Esophagus muscularis mucosa (tissue), 4 donors: ENCODE data around the gene TMEM171. TPM values are rescaled to one million over a fixed set of nuclear protein-coding genes. Genes with fewer than 3 reads are reported as not detected.
A peak's percentile ranks its signal among the peaks of the same experiment; 100 is the strongest.

Experiments
- DNase-seq: peaks from one replicate; pipeline ENCODE4 v3.0.0-alpha.2; 2017; ENCODE audit errors: extremely low spot score
- H3K27ac ChIP-seq, 4 donors: fragments of 200-600 bp; sonication (generic); replicated peaks in 1 of 4; 1 replicate in 3 of 4; 2 replicates in 1 of 4; pipeline ENCODE4 v1.5.1; 2016 to 2019; ENCODE audit warnings: mild to moderate bottlenecking in 1 of 4
- H3K27me3 ChIP-seq, 4 donors: fragments of 200-600 bp; sonication (generic); one replicate each; pipeline versions ENCODE4 v1.5.1 to v1.6.0; 2016 to 2019
- H3K36me3 ChIP-seq, 4 donors: fragments of 200-600 bp; sonication (generic); one replicate each; pipeline ENCODE4 v1.5.1; 2016 to 2019
- H3K4me1 ChIP-seq, 4 donors: fragments of 200-600 bp; sonication (generic); one replicate each; pipeline ENCODE4 v1.5.1; 2016 to 2019
- H3K4me3 ChIP-seq, 4 donors: fragments of 200-600 bp; sonication (generic); 1 replicate in 2 of 4; 2 replicates in 2 of 4; pipeline ENCODE4 v1.5.1; 2016 to 2019; ENCODE audit warnings: mild to moderate bottlenecking in 4 of 4, moderate library complexity in 1 of 4
- H3K9me3 ChIP-seq, 4 donors: fragments of 200-600 bp; sonication (generic); 1 replicate in 3 of 4; 2 replicates in 1 of 4; pipeline ENCODE4 v1.5.1; 2016 to 2019
- CTCF ChIP-seq, 3 experiments: fragments of 200-600 bp in 2 of 3; fragments of 450-650 bp in 1 of 3; sonication (generic) in 2 of 3; IDR thresholded peaks; one replicate each; pipeline ENCODE4 v1.5.1; 2017 to 2019; ENCODE audit warnings: antibody characterized with exemption in 3 of 3, mild to moderate bottlenecking in 2 of 3, moderate library complexity in 1 of 3
- EP300 ChIP-seq: sonication (generic); formaldehyde crosslinking; IDR thresholded peaks from one replicate; pipeline ENCODE4 v1.6.1; 2017; ENCODE audit warnings: antibody characterized with exemption
- POLR2A ChIP-seq: fragments of 450-650 bp; IDR thresholded peaks from one replicate; pipeline ENCODE4 v1.6.1; 2017; ENCODE audit warnings: antibody characterized with exemption, moderate library complexity, mild to moderate bottlenecking, low read depth
- POLR2AphosphoS5 ChIP-seq, 2 donors: sonication (generic); formaldehyde crosslinking; IDR thresholded peaks; one replicate each; pipeline ENCODE4 v1.6.1; 2017; ENCODE audit warnings: antibody characterized with exemption in 2 of 2
- WGBS: methylation state at CpG from one replicate; pipeline ENCODE4 v1.1.5; 2018; 5-methylcytosine and 5-hydroxymethylcytosine counted together
- intact Hi-C: fragments of 100-400 bp; cut with DNase I; formaldehyde crosslinking; loops from one replicate; pipeline ENCODE4 v1.15.1; 2023
- total RNA-seq, 4 donors: library from RNA; depleted of rRNA; stranded (reverse); fragments of >200 nt; gene quantifications; one replicate each; pipeline versions ENCODE4 v1.1.0 to v1.2.1, GENCODE V29; 2016

Gene TMEM171
- not detected for total RNA-seq

- Histone ChIP-seq H3K27ac (no peak within 1 kb of the TSS), H3K4me1 (peaks cover 4 to 15% (median 14%) of the 10 kb centered on the region in 4 donors), H3K36me3 (no peaks in the 10 kb centered on the region), H3K27me3 (peaks cover 0 to 58% (median 5%) of the 10 kb centered on the region in 4 donors), H3K9me3 (peaks cover 0 to 7% (median 0%) of the 10 kb centered on the region in 4 donors), H3K4me3 (peak within 1 kb of the TSS; percentile 52 to 59 (median 54))
- DNase-seq: no peak
- intact Hi-C loops: no loop called here
- WGBS: 1% methylated on average over 31 of the region's 94 CpGs
- TF ChIP-seq EP300 (no peak), CTCF (IDR thresholded peaks at IDR 0.05) (no peak), POLR2A (no peak), POLR2AphosphoS5 (IDR thresholded peaks at IDR 0.05) (no peak)
Measured at GRCh38 chr5:73120222-73121118, at the start of gene TMEM171. Gene TMEM171 (plus strand): TSS chr5:73120575. CDS start chr5:73123374, 2,799 bp downstream.

- Histone ChIP-seq H3K4me1 (no peaks in the 10 kb centered on the region), H3K9me3 (no peaks in the 10 kb centered on the region), H3K4me3 (no peak overlapping the region), H3K36me3 (peaks cover 8 to 94% (median 55%) of the 10 kb centered on the region in 4 donors), H3K27me3 (no peaks in the 10 kb centered on the region), H3K27ac (no peak overlapping the region)
- DNase-seq: no peak
- 90% methylated on average over 4 of the region's 4 CpGs for WGBS
- intact Hi-C loops: loop anchor here (5.0 kb wide), 2 partner anchors 121 to 371 kb away; no protein-coding TSS in a partner anchor
- no peak for TF ChIP-seq CTCF (IDR thresholded peaks at IDR 0.05)
- no peak for TF ChIP-seq POLR2AphosphoS5 (IDR thresholded peaks at IDR 0.05)
- TF ChIP-seq POLR2A: no peak
Measured at GRCh38 chr5:73081093-73081492, 39.3 kb upstream of the TMEM171 start.

- DNase-seq: no peak
- intact Hi-C loops: no loop called here
- 88% methylated on average over 4 of the region's 4 CpGs for WGBS
- H3K4me1 ChIP-seq: no peaks in the 10 kb centered on the region
- H3K36me3 ChIP-seq: peaks cover 19 to 68% (median 38%) of the 10 kb centered on the region in 4 donors
- TF ChIP-seq EP300: no peak
- TF ChIP-seq POLR2A: no peak
- TF ChIP-seq POLR2AphosphoS5 (IDR thresholded peaks at IDR 0.05): no peak
- TF ChIP-seq CTCF (IDR thresholded peaks at IDR 0.05): no peak
- no peak overlapping the region for H3K4me3 ChIP-seq
- H3K9me3 ChIP-seq: no peaks in the 10 kb centered on the region
- H3K27ac ChIP-seq: no peak overlapping the region
- no peaks in the 10 kb centered on the region for H3K27me3 ChIP-seq
Measured at GRCh38 chr5:73088026-73088425, 32.3 kb upstream of the TMEM171 start.

- intact Hi-C loops: no loop called here
- H3K27me3 ChIP-seq: no peaks in the 10 kb centered on the region
- 96% methylated on average over 7 of the region's 7 CpGs for WGBS
- DNase-seq: no peak
- peaks cover 0 to 19% (median 4%) of the 10 kb centered on the region in 4 donors for H3K36me3 ChIP-seq
- no peak overlapping the region for H3K4me3 ChIP-seq
- no peak for TF ChIP-seq CTCF (IDR thresholded peaks at IDR 0.05)
- no peak for TF ChIP-seq EP300
- TF ChIP-seq POLR2AphosphoS5 (IDR thresholded peaks at IDR 0.05): no peak
- no peak for TF ChIP-seq POLR2A
- H3K4me1 ChIP-seq: no peaks in the 10 kb centered on the region
- no peak overlapping the region for H3K27ac ChIP-seq
- peaks cover 0 to 17% (median 14%) of the 10 kb centered on the region in 4 donors for H3K9me3 ChIP-seq
Measured at GRCh38 chr5:73093943-73094342, 26.4 kb upstream of the TMEM171 start.
